ENCODE data around the gene TP53AIP1. TPM values are rescaled to one million over a fixed set of nuclear protein-coding genes. Genes with fewer than 3 reads are reported as not detected.

Gene TP53AIP1
- total RNA-seq, 1 experiment from 2014 or later: not detected

DNA sequence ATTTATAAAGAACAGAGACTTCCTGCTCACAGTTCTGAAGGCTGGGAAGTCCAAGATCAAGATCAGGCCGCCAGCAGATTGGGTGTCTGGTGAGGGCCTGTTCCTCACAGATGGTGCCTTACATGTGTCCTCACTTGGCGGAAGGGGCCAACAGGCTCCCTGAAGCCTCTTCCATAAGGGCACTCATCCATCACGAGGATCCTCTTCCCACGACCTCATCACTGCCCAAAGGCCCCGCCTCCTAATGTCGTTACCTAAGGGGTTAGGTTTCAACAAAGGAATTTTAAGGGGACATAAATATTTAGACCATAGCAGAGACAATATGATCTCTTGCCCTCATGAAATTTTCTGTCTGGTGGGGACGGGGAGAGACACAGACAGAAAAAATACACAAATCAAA lies 18.6 kb downstream of the TP53AIP1 start:
- WGBS (ENCODE audit: extremely low coverage, insufficient read length, low lambda C conversion rate): no CpG with 5 or more reads among the region's 7 CpGs

More for the DNA sequence above, 18.6 kb downstream of the TP53AIP1 start:
- Histone ChIP-seq H3K79me1 (ENCODE audit: insufficient read depth, low read depth, low read length, poor library complexity, severe bottlenecking) (no peaks in the 10 kb centered on the region), H2AK5ac (ENCODE audit: insufficient read length, low read length) (no peak overlapping the region), H3K4me2 (ENCODE audit: insufficient read depth, insufficient read length, low read length) (no peak overlapping the region), H3K9ac (ENCODE audit: extremely low read depth, insufficient read length, low read length) (no peak overlapping the region), H4K91ac (ENCODE audit: insufficient read length, low read depth, low read length) (no peak overlapping the region), H4K5ac (ENCODE audit: insufficient read length, low read depth, low read length) (no peak overlapping the region), H3K23me2 (ENCODE audit: insufficient read length, low read depth, low read length, poor library complexity, severe bottlenecking) (no peaks in the 10 kb centered on the region), H3K27me3 (ENCODE audit: insufficient read depth, low read length) (peaks cover 17% of the 10 kb centered on the region; the same call in 1 of the 2 replicates), H3K4ac (ENCODE audit: low read depth, low read length) (no peak overlapping the region), H2BK20ac (ENCODE audit: low read depth, low read length, poor library complexity, severe bottlenecking) (no peak overlapping the region), H4K20me1 (ENCODE audit: control insufficient read depth, insufficient read depth, insufficient read length) (no peaks in the 10 kb centered on the region), H3K14ac (ENCODE audit: insufficient read depth, low read length) (no peak overlapping the region), H3T11ph (ENCODE audit: low read length) (no peak overlapping the region), H4K8ac (replicated peaks; ENCODE audit: insufficient read length, low read depth, low read length) (no peak overlapping the region), H3K56ac (ENCODE audit: insufficient read length, low read depth, low read length) (no peak overlapping the region), H3K9me3 (ENCODE audit: control insufficient read depth, low read depth, low read length) (no peaks in the 10 kb centered on the region), H2BK120ac (ENCODE audit: low read depth, low read length, poor library complexity, severe bottlenecking) (no peak overlapping the region), H3K4me1 (ENCODE audit: insufficient read depth, low read length) (peaks cover 13% of the 10 kb centered on the region), H2AFZ (ENCODE audit: low read length) (no peak overlapping the region), H2BK15ac (ENCODE audit: low read depth, low read length) (no peak overlapping the region), H2BK5ac (ENCODE audit: insufficient read length, low read length) (no peak overlapping the region), H3K79me2 (ENCODE audit: insufficient read depth, low read length) (no peaks in the 10 kb centered on the region), H2BK12ac (ENCODE audit: insufficient read length, low read depth, low read length) (no peak overlapping the region), H3K18ac (ENCODE audit: insufficient read length, low read depth, low read length) (no peak overlapping the region), H3K27ac (ENCODE audit: insufficient read length, low read depth, low read length) (no peak overlapping the region), H3K23ac (ENCODE audit: insufficient read length, low read depth, low read length) (no peak overlapping the region)
- Mint-ChIP-seq H3K9me3 (peaks cover 0 to 3% of the 10 kb centered on the region in 2 experiments; a peak in 2 of 5 replicates), H3K4me1 (peaks cover 40 to 45% of the 10 kb centered on the region in 2 experiments), H3K4me3 (no peak overlapping the region), H3K36me3 (ENCODE audit: insufficient read depth in 1 of 3, low read depth in 3 of 3) (no peaks in the 10 kb centered on the region), H3K27ac (no peak overlapping the region), H3K27me3 (ENCODE audit: low read depth) (peaks cover 91% of the 10 kb centered on the region)
- TF ChIP-seq, protein P1, sequence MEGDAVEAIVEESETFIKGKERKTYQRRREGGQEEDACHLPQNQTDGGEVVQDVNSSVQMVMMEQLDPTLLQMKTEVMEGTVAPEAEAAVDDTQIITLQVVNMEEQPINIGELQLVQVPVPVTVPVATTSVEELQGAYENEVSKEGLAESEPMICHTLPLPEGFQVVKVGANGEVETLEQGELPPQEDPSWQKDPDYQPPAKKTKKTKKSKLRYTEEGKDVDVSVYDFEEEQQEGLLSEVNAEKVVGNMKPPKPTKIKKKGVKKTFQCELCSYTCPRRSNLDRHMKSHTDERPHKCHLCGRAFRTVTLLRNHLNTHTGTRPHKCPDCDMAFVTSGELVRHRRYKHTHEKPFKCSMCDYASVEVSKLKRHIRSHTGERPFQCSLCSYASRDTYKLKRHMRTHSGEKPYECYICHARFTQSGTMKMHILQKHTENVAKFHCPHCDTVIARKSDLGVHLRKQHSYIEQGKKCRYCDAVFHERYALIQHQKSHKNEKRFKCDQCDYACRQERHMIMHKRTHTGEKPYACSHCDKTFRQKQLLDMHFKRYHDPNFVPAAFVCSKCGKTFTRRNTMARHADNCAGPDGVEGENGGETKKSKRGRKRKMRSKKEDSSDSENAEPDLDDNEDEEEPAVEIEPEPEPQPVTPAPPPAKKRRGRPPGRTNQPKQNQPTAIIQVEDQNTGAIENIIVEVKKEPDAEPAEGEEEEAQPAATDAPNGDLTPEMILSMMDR (conservative IDR thresholded peaks at IDR 0.05): no peak
- no peak for DNase-seq
